Stimulated activated CD4-positive, alpha-beta T cell treated with anti-CD3 and anti-CD28 coated beads, Interleukin-12 subunit alpha, Interleukin-12 subunit beta, amount 100 ng/mL, for 48 hours (primary cell): Measurements from ENCODE around the gene PPP1CC.
A peak's percentile ranks its signal among the peaks of the same experiment; 100 is the strongest.
"Not testable (repeated sequence)": the region's sequence is repeated elsewhere in the genome, so short reads cannot be mapped to it uniquely, and the experiment has no call there.

Experiments
- DNase-seq, 3 donors: peaks; one replicate each; pipeline ENCODE4 v3.0.0-alpha.2; 2020; ENCODE audit warnings: low read depth in 2 of 3, low spot score in 1 of 3

PPP1CC gene

GRCh38 chr12:110742718-110743570 lies at the start of gene PPP1CC:
Gene PPP1CC (minus strand): TSS chr12:110742891. CDS start chr12:110742707, 184 bp downstream.
- peak; percentile 80 to 90 (median 88) for DNase-seq

- no peak for DNase-seq
Measured at GRCh38 chr12:110791589-110791988, 48.9 kb upstream of the PPP1CC start.

DNA sequence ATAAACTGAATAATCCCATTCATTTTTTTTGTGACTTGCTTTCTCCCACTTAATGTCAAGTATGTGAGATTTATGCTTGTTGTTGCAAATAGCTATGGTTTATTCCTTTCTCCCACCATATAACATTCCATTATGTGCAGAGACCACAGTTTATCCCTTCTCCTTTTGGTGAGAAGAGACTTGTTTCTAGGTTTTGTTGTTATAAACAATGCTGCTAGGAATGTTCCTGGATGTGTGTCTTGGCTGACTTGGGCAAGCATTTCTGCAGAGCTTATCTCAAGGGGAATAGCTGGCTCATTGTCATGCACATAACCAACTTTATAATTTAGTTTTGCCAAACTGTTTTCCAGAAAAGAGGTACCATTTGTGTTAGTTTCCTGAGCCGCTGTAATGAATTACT lies 47.6 kb upstream of the PPP1CC start:
- no peak for DNase-seq

DNA sequence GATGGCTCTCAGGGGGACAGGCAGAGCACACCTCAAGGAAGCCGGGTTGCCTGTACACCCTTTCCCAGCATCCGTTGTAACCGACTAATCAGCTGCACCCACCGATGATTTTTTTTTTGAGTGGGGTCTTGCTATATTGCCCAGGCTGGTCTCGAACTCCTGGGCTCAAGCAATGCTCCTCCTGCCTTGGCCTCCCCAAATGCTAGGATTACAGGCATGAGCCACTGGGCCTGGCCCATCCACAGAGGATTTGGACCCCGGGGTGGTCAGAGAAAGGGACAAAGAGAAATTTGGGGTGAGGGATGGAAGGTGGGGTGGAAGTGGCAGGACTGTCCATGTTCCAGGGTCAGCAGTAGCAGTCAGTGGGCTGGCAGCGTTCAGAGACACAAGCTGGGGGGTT lies 43.3 kb upstream of the PPP1CC start:
- DNase-seq: no peak

DNA sequence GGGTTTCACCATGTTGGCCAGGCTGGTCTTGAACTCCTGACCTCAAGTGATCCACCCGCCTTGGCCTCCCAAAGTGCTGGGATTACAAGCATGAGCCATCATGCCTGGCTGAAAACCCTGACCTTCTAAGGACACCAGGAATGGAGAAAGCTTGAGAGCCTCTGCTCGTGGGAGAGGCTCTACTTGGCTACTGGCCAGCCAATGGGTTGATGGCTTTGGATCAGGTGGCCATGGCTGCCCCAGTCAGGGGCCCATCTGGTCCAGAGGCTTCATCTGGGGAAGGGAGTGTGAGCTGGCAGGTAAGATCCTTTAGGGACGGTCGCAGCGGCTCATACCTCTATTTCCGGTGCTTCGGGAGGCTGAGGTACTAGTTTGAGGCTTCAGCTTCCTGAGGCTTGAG lies 42.5 kb upstream of the PPP1CC start:
- DNase-seq: no peak

- no peak for DNase-seq
Measured at GRCh38 chr12:110782922-110783321, 40.2 kb upstream of the PPP1CC start.

DNA sequence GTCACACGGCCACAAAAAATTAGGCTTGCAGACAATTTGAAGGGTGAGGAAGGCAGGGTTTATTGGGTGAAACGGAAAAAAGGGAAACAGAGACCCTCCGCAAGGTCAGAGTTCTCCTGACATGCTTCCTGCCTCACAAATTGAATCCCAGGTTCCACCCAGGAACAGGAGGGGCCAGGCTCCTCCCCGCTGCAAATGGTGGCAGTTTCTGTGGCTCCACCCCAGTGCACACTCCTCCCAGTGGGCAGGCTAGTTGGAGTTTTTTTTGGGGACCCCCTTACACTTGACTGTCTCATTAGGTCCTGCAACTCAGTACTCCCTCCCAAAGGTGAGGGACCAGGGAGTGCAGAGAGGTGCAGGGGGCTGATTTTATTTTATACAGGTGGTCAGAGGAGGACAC lies 39.4 kb upstream of the PPP1CC start:
- no peak for DNase-seq

- peak; percentile 44 to 54 (median 49) for DNase-seq
Measured at GRCh38 chr12:110780448-110780847, 37.8 kb upstream of the PPP1CC start.

DNA sequence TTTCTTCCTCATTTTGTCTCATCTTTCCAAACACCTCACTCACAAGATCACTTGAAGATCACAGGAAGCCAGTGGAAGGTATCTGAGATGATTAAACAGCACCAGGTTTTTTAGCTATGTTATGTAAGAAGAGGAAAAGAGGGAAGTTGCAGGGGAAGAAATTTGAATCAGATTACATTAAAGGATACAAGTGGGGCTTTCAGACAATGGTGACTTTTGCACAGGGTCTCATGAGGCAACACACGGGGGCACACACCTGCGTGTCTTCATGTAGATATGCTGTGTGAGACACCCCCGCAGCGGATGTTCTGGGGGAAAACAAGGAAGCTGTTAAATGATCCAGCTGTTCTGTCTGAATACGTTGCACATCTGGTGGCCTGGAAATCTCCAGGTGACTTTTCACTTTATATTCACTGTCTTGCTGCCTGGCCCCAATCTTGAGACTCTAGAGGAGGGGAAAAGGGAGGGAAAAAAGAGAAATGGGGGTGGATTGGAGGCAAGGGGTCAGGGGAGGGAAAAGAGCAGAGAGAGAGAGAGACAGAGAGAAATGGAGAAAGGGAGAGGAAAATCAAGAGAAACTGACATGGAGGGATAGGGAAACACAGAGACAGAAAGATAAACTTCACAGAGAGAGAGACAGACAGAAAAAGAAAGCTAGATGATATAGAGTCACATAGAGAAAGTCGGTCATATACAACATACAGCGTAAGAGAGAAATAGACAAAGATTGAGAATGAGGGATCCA lies 36.3 kb upstream of the PPP1CC start:
- no peak for DNase-seq

- DNase-seq: peak; percentile 49 to 66 (median 66)
Measured at GRCh38 chr12:110776410-110776809, 33.7 kb upstream of the PPP1CC start.

DNA sequence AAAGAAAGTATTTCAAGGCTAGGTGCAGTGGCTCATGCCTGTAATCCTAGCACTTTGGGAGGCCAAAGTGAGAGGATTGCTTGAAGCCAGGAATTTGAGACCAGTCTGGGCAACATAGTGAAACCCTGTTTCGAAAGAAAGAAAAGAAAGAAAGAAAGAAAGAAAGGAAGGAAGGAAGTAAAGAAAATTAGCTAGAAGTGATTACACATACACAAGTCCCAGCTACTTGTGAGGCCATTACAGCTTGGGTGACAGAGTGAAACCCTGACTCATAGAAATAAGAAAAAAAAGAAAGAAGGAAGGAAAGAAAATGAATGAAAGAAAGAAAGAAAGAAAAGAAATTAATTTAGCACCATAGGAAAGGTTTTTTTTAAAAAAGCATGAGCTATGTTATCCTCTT lies 33.3 kb upstream of the PPP1CC start:
- no peak for DNase-seq

GRCh38 chr12:110774824-110775223 lies 32.1 kb upstream of the PPP1CC start:
- DNase-seq: no peak

GRCh38 chr12:110768960-110769359 lies 26.3 kb upstream of the PPP1CC start:
- no peak for DNase-seq

DNA sequence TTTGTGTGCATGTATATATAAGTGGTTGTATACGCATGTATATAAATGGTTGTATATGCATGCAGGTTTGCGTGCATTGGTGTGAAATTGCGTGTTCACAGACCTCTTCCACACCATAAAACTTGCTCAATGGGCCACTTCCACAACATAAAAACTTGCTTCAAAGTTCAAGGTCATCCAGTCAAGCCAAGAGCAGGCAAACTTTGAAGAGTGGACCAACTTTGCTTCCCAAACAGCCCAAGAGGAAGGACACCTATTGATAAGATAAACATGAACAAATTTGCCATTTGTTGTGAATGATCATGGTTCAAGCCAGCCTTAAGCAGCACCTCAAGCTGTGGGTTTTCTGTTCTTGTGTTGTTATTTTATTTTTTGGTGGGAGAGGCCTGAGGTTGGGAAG lies 25.2 kb upstream of the PPP1CC start:
- DNase-seq: no peak

GRCh38 chr12:110766311-110767154 lies 23.8 kb upstream of the PPP1CC start:
- no peak for DNase-seq

DNA sequence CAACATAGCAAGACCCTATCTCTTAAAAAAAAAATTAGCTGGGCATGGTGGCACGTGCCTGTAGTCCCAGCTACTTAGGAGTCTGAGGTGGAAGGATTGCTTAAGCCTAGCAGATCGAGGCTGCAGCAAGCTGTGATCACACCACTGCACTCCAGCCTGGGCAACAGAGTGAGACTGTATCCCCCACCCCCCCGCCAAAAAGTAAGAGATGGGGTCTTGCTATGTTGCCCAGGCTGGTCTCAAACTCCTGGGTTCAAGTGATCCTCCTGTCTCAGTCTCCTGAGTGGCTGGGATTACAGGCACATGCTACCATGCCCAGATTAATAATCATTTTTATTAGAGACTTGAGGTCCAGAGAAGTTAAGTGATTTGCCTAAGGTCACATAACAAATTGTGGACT lies 22.9 kb upstream of the PPP1CC start:
- DNase-seq: not testable (repeated sequence)

DNA sequence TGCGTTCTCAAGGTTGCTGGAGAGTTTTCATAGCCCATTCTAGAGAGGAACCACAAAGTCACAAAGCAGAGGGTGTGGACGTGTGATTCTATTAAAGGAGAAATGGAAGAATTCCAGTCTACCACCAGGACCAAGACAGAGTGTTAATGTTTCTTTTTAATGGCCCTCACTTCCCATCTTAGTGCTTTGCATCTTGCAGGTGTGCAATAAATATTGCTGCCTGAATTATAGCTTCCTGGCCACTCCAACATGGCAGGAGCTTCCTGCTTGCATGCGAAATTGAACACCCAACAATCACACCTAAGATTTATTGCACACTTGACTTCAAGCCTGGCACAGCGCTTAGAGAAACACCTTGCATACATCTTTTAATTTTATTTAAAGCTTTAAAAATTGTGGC lies 22.4 kb upstream of the PPP1CC start:
- no peak for DNase-seq

DNA sequence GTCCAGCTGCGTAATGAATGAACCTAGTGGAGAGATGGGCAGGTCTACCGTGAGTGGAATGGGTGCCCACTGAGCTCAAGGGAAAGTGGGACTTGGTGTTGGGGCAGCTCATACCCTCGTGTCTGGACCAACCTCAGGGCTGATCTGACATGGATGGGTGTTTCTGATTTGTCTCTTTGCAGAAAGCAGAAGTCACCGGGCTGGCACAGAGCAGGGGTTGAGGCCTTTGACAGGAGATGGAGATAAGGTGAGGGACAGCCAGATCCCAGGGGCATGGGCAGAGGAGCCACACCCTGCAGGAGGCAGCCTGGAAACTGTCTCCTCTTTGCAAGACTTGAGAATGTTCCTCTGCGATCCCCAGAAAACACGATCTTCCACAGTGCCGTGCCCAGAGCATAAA lies 20.9 kb upstream of the PPP1CC start:
- DNase-seq: no peak

DNA sequence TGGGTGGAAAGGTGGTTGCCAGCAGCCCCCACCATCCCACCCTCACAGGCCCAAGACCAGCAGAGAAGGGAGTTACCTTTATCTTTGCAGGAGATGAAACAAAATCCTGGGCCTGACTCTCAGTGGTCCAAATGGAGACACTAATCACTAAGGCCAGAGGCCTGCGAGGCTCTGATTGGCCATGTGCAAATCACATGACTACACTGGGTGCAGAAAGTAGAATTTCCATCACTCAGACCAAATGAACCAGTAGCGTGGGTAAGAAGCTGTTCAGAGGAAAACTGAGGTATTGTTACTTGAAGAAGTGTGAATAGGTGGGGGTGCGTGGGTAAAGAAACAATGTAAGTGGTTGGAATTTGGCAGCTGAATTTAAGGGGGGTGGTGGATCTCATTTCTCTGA lies 20.2 kb upstream of the PPP1CC start:
- DNase-seq: no peak

- no peak for DNase-seq
Measured at GRCh38 chr12:110760204-110760609, 17.5 kb upstream of the PPP1CC start.

GRCh38 chr12:110758922-110759321 lies 16.2 kb upstream of the PPP1CC start:
- DNase-seq: no peak
